ENCODE measurements around the gene TSC2. TPM values are rescaled to one million over a fixed set of nuclear protein-coding genes. Genes with fewer than 3 reads are reported as not detected.

Gene TSC2
- total and polyA plus RNA-seq, 9 of the 15 experiments (the other 6 are each of a cell fraction or from before 2014, with no cell fraction given) = 1.3 to 68.1 (median 16.6) TPM

- TF ChIP-seq ARID4B (CRISPR knock-in tag; IDR thresholded peaks at IDR 0.05) (0 out of 2 replicates have a peak, but pooled peaks have one; percentile 44), POU5F1 (IDR thresholded peaks at IDR 0.05; ENCODE audit: borderline replicate concordance, low read depth, low read length, partially characterized antibody) (no peak), ZFP1 (CRISPR knock-in tag; IDR thresholded peaks at IDR 0.05) (no peak), ZNF584 (CRISPR knock-in tag; IDR thresholded peaks at IDR 0.05; ENCODE audit: low read depth) (no peak), ZNF740 (CRISPR knock-in tag; IDR thresholded peaks at IDR 0.05) (peak; percentile 95), ZNF740 (tag; IDR thresholded peaks at IDR 0.05) (peak in 1 of 2 experiments; percentile 90; a peak in 2 of 4 replicates), CBFA2T3 (IDR thresholded peaks at IDR 0.05) (peak; percentile 33; the same call in 1 of the 2 replicates), ZNF384 (IDR thresholded peaks at IDR 0.05; ENCODE audit: low read depth, low read length) (no peak), NKRF (IDR thresholded peaks at IDR 0.05; ENCODE audit: borderline replicate concordance) (peak; percentile 84; the same call in 1 of the 2 replicates), NR2C1 (IDR thresholded peaks at IDR 0.05) (no peak), NR2C1 (tag; IDR thresholded peaks at IDR 0.05) (no peak), ASH1L (IDR thresholded peaks at IDR 0.05; ENCODE audit: borderline replicate concordance, low read depth, partially characterized antibody) (no peak), IFI16 (CRISPR knock-in tag; IDR thresholded peaks at IDR 0.05) (no peak), ZNF518B (CRISPR knock-in tag; IDR thresholded peaks at IDR 0.05) (no peak), CEBPB (tag; IDR thresholded peaks at IDR 0.05) (no peak)
Measured at GRCh38 chr16:2027024-2028010, 20.5 kb upstream of the TSC2 start (continued).

Measured in K562 (cell line).